Mammary epithelial cell (primary cell): ENCODE results near the gene DEFB124.
"Not testable (repeated sequence)": the region's sequence is repeated elsewhere in the genome, so short reads cannot be mapped to it uniquely, and the experiment has no call there.

Experiments used
- CTCF ChIP-seq, 2 donors: IDR thresholded peaks in 1 of 2; conservative IDR thresholded peaks in 1 of 2; 2 replicates each; pipeline ENCODE4 v1.5.1; 2011 to 2012; ENCODE audit warnings: inconsistent platforms in 2 of 2, low read length in 2 of 2, mild to moderate bottlenecking in 2 of 2, control low read depth in 1 of 2, low read depth in 1 of 2; ENCODE audit not compliant: insufficient read depth in 1 of 2; ENCODE audit errors: extremely low read depth in 1 of 2
- EZH2 ChIP-seq: IDR thresholded peaks from 2 replicates; pipeline ENCODE4 v1.6.1; 2012; ENCODE audit warnings: low read length, inconsistent platforms, borderline replicate concordance

DNA sequence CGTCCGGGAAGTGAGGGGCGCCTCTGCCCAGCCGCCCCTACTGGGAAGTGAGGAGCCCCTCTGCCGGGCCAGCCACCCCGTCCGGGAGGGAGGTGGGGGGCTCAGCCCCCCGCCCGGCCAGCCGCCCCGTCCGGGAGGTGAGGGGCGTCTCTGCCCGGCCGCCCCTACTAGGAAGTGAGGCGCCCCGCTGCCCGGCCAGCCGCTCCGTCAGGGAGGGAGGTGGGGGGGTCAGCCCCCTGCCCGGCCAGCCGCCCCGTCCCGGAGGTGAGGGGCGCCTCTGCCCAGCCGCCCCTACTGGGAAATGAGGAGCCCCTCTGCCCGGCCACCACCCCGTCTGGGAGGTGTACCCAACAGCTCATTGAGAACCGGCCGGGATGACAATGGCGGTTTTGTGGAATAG, 47.4 kb downstream of the DEFB124 start:
- not testable (repeated sequence) for TF ChIP-seq CTCF (conservative IDR thresholded peaks at IDR 0.05 in 1 of 2, IDR thresholded peaks at IDR 0.05 in 1 of 2; ENCODE audit: extremely low read depth in 1 of 2, insufficient read depth in 1 of 2, low read depth in 1 of 2, low read length in 2 of 2); EZH2
